HCT116 (cell line): ENCODE data around the gene ACER2.

ENCODE experiments used
- EZH2 ChIP-seq: fragments of 200-600 bp; sonication (generic); IDR thresholded peaks from 2 replicates; pipeline ENCODE4 v1.6.1; 2017; ENCODE audit warnings: antibody characterized with exemption, mixed run types
- EZH2phosphoT487 ChIP-seq: fragments of 200-600 bp; IDR thresholded peaks from 2 replicates; pipeline ENCODE4 v1.6.1; 2018; ENCODE audit warnings: antibody characterized with exemption, borderline replicate concordance
- FOSL1 ChIP-seq: IDR thresholded peaks from 2 replicates; pipeline ENCODE4 v1.6.1; 2012; ENCODE audit warnings: low read depth
- POLR2A ChIP-seq: IDR thresholded peaks from 2 replicates; pipeline ENCODE4 v1.7.0; 2011; ENCODE audit warnings: borderline replicate concordance; ENCODE audit not compliant: insufficient read depth, insufficient read length; ENCODE audit errors: extremely low read depth
- POLR2AphosphoS5 ChIP-seq: IDR thresholded peaks from 2 replicates; pipeline ENCODE4 v1.6.1; 2011; ENCODE audit warnings: mild to moderate bottlenecking, low read depth, low read length, moderate library complexity
- RAD21 ChIP-seq: IDR thresholded peaks from 2 replicates; pipeline ENCODE4 v1.6.1; 2012; ENCODE audit warnings: low read depth, mild to moderate bottlenecking
- SP1 ChIP-seq: IDR thresholded peaks from 2 replicates; pipeline ENCODE4 v1.6.1; 2012; ENCODE audit warnings: low read depth
- SRF ChIP-seq: IDR thresholded peaks from 2 replicates; pipeline ENCODE4 v1.6.1; 2012; ENCODE audit warnings: low read depth
- TCF7L2 ChIP-seq: IDR thresholded peaks from 2 replicates; pipeline ENCODE4 v1.7.0; 2011; ENCODE audit warnings: borderline replicate concordance, inconsistent platforms; ENCODE audit not compliant: insufficient read depth, insufficient read length; ENCODE audit errors: extremely low read depth
- ZNF274 ChIP-seq: fragments of 200-500 bp; sonication (Bioruptor generic); IDR thresholded peaks from 2 replicates; pipeline ENCODE4 v1.6.1; 2014; ENCODE audit warnings: mild to moderate bottlenecking, low read depth, low read length, inconsistent platforms
- TF ChIP-seq, protein P1 (sequence below), 3 experiments: fragments of 200-600 bp in 1 of 3; sonication (generic) in 1 of 3; IDR thresholded peaks in 2 of 3; conservative IDR thresholded peaks in 1 of 3; 2 replicates each; pipeline ENCODE4 v1.5.1; 2012 to 2017; ENCODE audit warnings: low read depth in 2 of 3, low read length in 2 of 3, antibody characterized with exemption in 1 of 3, borderline replicate concordance in 1 of 3, control low read depth in 1 of 3, mild to moderate bottlenecking in 1 of 3, mixed read lengths in 1 of 3, mixed run types in 1 of 3, moderate library complexity in 1 of 3; ENCODE audit not compliant: insufficient read depth in 1 of 3
- TF ChIP-seq, protein P2 (sequence below): IDR thresholded peaks from 2 replicates; pipeline ENCODE4 v1.6.1; 2012; ENCODE audit warnings: low read depth
- TF ChIP-seq, protein P3 (sequence below): IDR thresholded peaks from 2 replicates; pipeline ENCODE4 v1.6.1; 2012
- TF ChIP-seq, protein P4 (sequence below): IDR thresholded peaks from 2 replicates; pipeline ENCODE4 v1.6.1; 2011; ENCODE audit warnings: mild to moderate bottlenecking, low read length, moderate library complexity; ENCODE audit not compliant: insufficient replicate concordance; ENCODE audit errors: extremely low read depth

DNA sequence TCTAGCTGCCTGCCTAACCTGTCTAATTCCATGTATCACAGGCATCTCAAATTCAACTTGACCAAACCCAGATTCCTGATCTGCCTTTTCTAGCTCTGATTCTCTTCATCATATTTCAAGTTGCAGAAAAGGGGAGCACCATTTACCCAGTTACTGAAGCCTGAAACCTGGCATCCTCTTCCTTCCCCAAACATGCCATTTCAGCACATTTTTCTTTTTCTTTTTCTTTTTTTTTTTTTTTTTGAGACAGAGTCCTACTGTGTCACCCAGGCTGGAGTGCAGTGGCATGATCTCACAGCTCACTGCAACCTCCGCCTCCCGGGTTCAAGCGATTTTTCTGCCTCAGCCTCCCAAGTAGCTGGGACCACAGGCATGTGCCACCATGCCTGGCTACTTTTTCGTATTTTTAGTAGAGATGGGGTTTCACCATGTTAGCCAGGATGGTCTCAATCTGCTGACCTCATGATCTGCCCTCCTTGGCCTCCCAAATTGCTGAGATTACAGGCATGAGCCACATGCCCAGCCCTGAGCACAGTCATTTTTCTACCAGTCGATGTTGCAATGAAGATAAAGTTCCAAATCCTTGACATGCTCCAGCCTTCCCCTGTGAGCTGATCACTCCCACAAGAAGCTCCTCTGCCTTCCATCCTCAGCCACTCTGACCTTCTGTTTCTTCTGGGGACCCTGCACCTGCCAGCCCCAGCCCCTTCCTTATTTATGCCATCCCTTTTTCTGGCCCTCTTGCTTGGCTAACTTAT lies 32.2 kb downstream of the ACER2 start:
- no peak for TF ChIP-seq SRF
- TF ChIP-seq EZH2, result no peak
- no peak for TF ChIP-seq POLR2A
- no peak for TF ChIP-seq RAD21
- TF ChIP-seq, protein P1, sequence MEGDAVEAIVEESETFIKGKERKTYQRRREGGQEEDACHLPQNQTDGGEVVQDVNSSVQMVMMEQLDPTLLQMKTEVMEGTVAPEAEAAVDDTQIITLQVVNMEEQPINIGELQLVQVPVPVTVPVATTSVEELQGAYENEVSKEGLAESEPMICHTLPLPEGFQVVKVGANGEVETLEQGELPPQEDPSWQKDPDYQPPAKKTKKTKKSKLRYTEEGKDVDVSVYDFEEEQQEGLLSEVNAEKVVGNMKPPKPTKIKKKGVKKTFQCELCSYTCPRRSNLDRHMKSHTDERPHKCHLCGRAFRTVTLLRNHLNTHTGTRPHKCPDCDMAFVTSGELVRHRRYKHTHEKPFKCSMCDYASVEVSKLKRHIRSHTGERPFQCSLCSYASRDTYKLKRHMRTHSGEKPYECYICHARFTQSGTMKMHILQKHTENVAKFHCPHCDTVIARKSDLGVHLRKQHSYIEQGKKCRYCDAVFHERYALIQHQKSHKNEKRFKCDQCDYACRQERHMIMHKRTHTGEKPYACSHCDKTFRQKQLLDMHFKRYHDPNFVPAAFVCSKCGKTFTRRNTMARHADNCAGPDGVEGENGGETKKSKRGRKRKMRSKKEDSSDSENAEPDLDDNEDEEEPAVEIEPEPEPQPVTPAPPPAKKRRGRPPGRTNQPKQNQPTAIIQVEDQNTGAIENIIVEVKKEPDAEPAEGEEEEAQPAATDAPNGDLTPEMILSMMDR (IDR thresholded peaks at IDR 0.05 in 2 of 3, conservative IDR thresholded peaks at IDR 0.05 in 1 of 3; ENCODE audit: borderline replicate concordance in 1 of 3, insufficient read depth in 1 of 3, low read depth in 2 of 3, low read length in 2 of 3), result no peak
- TF ChIP-seq, protein P2, sequence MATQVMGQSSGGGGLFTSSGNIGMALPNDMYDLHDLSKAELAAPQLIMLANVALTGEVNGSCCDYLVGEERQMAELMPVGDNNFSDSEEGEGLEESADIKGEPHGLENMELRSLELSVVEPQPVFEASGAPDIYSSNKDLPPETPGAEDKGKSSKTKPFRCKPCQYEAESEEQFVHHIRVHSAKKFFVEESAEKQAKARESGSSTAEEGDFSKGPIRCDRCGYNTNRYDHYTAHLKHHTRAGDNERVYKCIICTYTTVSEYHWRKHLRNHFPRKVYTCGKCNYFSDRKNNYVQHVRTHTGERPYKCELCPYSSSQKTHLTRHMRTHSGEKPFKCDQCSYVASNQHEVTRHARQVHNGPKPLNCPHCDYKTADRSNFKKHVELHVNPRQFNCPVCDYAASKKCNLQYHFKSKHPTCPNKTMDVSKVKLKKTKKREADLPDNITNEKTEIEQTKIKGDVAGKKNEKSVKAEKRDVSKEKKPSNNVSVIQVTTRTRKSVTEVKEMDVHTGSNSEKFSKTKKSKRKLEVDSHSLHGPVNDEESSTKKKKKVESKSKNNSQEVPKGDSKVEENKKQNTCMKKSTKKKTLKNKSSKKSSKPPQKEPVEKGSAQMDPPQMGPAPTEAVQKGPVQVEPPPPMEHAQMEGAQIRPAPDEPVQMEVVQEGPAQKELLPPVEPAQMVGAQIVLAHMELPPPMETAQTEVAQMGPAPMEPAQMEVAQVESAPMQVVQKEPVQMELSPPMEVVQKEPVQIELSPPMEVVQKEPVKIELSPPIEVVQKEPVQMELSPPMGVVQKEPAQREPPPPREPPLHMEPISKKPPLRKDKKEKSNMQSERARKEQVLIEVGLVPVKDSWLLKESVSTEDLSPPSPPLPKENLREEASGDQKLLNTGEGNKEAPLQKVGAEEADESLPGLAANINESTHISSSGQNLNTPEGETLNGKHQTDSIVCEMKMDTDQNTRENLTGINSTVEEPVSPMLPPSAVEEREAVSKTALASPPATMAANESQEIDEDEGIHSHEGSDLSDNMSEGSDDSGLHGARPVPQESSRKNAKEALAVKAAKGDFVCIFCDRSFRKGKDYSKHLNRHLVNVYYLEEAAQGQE, result no peak
- TF ChIP-seq POLR2AphosphoS5, result no peak
- no peak for TF ChIP-seq SP1
- TF ChIP-seq ZNF274, result no peak
- TF ChIP-seq FOSL1, result no peak
- TF ChIP-seq TCF7L2, result no peak
- no peak for TF ChIP-seq EZH2phosphoT487
- TF ChIP-seq, protein P3, sequence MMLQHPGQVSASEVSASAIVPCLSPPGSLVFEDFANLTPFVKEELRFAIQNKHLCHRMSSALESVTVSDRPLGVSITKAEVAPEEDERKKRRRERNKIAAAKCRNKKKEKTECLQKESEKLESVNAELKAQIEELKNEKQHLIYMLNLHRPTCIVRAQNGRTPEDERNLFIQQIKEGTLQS, result no peak
- TF ChIP-seq, protein P4, sequence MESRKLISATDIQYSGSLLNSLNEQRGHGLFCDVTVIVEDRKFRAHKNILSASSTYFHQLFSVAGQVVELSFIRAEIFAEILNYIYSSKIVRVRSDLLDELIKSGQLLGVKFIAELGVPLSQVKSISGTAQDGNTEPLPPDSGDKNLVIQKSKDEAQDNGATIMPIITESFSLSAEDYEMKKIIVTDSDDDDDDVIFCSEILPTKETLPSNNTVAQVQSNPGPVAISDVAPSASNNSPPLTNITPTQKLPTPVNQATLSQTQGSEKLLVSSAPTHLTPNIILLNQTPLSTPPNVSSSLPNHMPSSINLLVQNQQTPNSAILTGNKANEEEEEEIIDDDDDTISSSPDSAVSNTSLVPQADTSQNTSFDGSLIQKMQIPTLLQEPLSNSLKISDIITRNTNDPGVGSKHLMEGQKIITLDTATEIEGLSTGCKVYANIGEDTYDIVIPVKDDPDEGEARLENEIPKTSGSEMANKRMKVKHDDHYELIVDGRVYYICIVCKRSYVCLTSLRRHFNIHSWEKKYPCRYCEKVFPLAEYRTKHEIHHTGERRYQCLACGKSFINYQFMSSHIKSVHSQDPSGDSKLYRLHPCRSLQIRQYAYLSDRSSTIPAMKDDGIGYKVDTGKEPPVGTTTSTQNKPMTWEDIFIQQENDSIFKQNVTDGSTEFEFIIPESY, result no peak
